Psoas muscle (tissue), 8 donors: ENCODE data around the gene GLIPR2. TPM values are rescaled to one million over a fixed set of nuclear protein-coding genes. Genes with fewer than 3 reads are reported as not detected.

Experiments
- ATAC-seq, 4 donors: fragments of 200-7000 bp; cut with Tn5 transposase; one replicate each; pipeline ENCODE4 v1.9.1; 2020; ENCODE audit warnings: moderate library complexity in 3 of 4, mild to moderate bottlenecking in 2 of 4
- DNase-seq, 2 donors: peaks; one replicate each; pipeline ENCODE4 v3.0.0-alpha.2; 2020
- H3K27ac ChIP-seq: fragments of 200-600 bp; one replicate; pipeline ENCODE4 v1.8.0; 2022
- H3K27me3 ChIP-seq, 3 donors: fragments of 200-600 bp in 1 of 3; one replicate each; pipeline versions ENCODE4 v1.6.1 to v1.8.0; 2013 to 2022; ENCODE audit warnings: low read length in 2 of 3, mild to moderate bottlenecking in 2 of 3, moderate library complexity in 1 of 3; ENCODE audit not compliant: insufficient read depth in 3 of 3
- H3K36me3 ChIP-seq, 2 donors: fragments of 200-600 bp in 1 of 2; one replicate each; pipeline versions ENCODE4 v1.6.1 to v1.8.0; 2013 to 2022; ENCODE audit warnings: low read depth in 1 of 2, mild to moderate bottlenecking in 1 of 2, moderate library complexity in 1 of 2; ENCODE audit not compliant: insufficient read depth in 1 of 2
- H3K4me1 ChIP-seq: fragments of 200-600 bp; one replicate; pipeline ENCODE4 v1.8.0; 2022
- H3K4me3 ChIP-seq: fragments of 200-600 bp; one replicate; pipeline ENCODE4 v1.8.0; 2022; ENCODE audit warnings: mild to moderate bottlenecking
- H3K9me3 ChIP-seq: fragments of 200-600 bp; one replicate; pipeline ENCODE4 v1.8.0; 2022
- WGBS, 3 donors: extraction: QIAGEN DNeasy Blood & Tissue Kit; methylation state at CpG; one replicate each; pipeline versions ENCODE4 v1.1.6 to v1.1.7; 2013; 5-methylcytosine and 5-hydroxymethylcytosine counted together
- intact Hi-C, 2 donors: fragments of 100-400 bp; cut with DNase I; formaldehyde crosslinking; loops; one replicate each; pipeline versions ENCODE4 v1.11.0 to v1.14.2; 2022
- polyA plus RNA-seq, 3 donors: library from polyadenylated mRNA; stranded (reverse); fragments of 200-250 nt; gene quantifications; one replicate each; pipeline ENCODE4 v1.2.3, GENCODE V29; 2013
- total RNA-seq, 4 donors: library from RNA; stranded (reverse); fragmentation: NEBNext Ultra II Directional in 2 of 4; extraction: Animal tissue kit (Norgen Biotek cat#: 25700) in 2 of 4; gene quantifications; one replicate each; pipeline versions ENCODE4 v1.2.1 to v1.2.4, GENCODE V29; 2021 to 2023
- TF ChIP-seq, protein P1 (sequence below): fragments of 200-600 bp; IDR thresholded peaks from one replicate; pipeline ENCODE4 v1.8.0; 2022; ENCODE audit warnings: antibody characterized with exemption
- donor health status: healthy with polysubstance abuse.
- donor health status: DM: no; HTN: no; CAD: no; lungs with moderate emphysema.
- donor health status: Bipolar disorder and iron deficiency.
- donor health status: healthy.
- donor health status: DM: yes; HTN: yes; CAD: no.
- donor health status: DM: no; HTN: no; CAD: no.
- donor health status: DM: no; HTN: no; CAD: no.
- donor health status: DM: yes; HTN: yes; CAD: no.

GLIPR2 gene
- total and polyA plus RNA-seq, 7 donors, result 2.5 to 6.5 (median 3.6) TPM

DNA sequence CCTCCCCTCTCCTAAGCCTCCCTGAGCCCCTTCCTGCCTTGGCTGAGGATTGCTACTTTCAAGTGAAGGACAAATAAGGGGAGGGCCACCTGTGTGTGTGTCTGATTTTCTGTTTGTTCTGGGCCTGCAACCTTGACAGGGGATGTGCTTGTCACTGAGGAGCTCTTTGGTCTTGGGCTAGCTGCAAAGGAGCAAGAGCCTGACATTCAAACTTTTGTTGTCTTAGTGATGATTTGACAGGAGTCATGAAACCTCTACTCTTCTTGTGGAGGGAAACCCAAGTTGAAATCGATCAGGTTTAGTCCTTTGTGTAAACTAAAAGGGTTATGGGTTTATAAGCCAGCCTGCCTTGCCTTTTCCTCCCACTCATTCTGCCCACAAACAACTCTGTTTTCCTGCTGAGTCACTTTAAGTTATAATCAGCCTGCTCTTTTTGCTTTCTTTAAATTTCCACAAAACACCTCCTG, 71.0 kb downstream of the GLIPR2 start:
- no peak overlapping the region for H3K4me3 ChIP-seq
- H3K4me1 ChIP-seq, result peaks cover 39% of the 10 kb centered on the region
- 43 to 73% (median 63%) methylated on average over 1 of the region's 1 CpG for WGBS, 3 donors
- DNase-seq (no peak), ATAC-seq (peak; percentile 2 to 21 (median 9))
- H3K27me3 ChIP-seq, result no peaks in the 10 kb centered on the region
- TF ChIP-seq, protein P1, sequence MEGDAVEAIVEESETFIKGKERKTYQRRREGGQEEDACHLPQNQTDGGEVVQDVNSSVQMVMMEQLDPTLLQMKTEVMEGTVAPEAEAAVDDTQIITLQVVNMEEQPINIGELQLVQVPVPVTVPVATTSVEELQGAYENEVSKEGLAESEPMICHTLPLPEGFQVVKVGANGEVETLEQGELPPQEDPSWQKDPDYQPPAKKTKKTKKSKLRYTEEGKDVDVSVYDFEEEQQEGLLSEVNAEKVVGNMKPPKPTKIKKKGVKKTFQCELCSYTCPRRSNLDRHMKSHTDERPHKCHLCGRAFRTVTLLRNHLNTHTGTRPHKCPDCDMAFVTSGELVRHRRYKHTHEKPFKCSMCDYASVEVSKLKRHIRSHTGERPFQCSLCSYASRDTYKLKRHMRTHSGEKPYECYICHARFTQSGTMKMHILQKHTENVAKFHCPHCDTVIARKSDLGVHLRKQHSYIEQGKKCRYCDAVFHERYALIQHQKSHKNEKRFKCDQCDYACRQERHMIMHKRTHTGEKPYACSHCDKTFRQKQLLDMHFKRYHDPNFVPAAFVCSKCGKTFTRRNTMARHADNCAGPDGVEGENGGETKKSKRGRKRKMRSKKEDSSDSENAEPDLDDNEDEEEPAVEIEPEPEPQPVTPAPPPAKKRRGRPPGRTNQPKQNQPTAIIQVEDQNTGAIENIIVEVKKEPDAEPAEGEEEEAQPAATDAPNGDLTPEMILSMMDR, result no peak
- no peaks in the 10 kb centered on the region for H3K9me3 ChIP-seq
- peak overlapping the region; percentile 65 for H3K27ac ChIP-seq
- intact Hi-C loops, result no loop called here
- H3K36me3 ChIP-seq, result peaks cover 19 to 92% of the 10 kb centered on the region in 2 donors

DNA sequence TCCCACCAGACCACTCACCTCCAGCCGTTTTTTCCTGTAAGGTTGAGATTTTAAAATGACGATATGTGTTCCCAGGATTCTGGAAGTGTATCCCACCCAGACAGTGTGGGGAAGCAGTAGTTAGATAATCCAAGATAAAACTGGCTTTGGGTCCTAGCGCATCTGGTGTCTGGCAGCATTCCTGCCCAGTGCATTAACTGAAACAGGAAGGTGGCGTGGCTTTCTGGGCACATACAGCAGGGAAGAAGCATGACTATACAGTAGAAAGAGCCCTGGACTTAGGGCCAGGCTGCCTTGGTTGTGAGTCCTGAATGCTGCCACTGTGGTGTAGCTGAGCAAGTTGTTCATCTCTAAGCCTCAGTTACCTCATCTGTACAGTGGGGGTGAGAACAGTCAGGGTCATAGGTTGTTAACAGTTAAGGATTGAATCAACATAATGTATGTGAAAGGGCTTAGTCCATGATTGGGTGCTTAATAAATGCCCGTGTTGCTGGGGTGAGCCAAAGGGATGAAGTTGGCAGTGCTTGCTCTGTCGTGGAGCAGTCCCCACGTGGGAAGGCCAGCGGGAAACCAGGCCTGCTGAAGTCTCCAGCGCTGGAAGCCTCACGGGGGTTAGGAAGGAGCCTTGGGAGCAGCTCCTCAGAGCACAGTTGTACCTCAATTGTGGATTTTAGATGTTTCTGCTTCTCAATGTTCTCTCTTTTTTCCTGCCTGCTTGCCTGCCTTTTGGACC, 72.2 kb downstream of the GLIPR2 start:
- no peak for ATAC-seq
- H3K27ac ChIP-seq, result peak overlapping the region; percentile 65
- WGBS, 3 donors, result 40 to 69% (median 43%) methylated on average over 10 of the region's 10 CpGs
- intact Hi-C loops, result no loop called here
- DNase-seq, result no peak
- peaks cover 13 to 86% of the 10 kb centered on the region in 2 donors for H3K36me3 ChIP-seq
- TF ChIP-seq, protein P1, result no peak
- H3K4me1 ChIP-seq, result peaks cover 43% of the 10 kb centered on the region
- H3K9me3 ChIP-seq, result no peaks in the 10 kb centered on the region
- no peak overlapping the region for H3K4me3 ChIP-seq
- H3K27me3 ChIP-seq, result no peaks in the 10 kb centered on the region

DNA sequence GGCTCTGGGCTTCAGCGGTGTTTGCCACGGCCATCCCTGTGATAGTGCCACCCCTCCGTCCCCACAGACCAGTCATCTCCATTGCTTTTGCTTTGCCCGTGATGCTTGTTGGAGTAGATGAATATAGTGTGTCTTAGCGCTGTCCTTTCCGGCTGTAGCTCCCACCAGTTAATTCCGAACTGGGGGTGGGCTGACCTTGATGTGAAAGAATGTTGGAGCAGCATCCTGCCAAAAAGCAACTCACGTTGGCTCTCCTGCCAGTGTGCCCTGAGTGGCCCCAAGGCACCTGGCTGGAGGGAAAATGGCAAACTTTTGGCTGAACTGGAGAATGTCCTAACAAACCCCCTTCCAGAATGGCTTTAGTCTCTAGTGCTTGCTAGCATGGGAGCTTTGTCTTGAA, 74.2 kb downstream of the GLIPR2 start:
- WGBS, 3 donors, result 48 to 64% (median 51%) methylated on average over 8 of the region's 8 CpGs
- DNase-seq, result no peak
- no peaks in the 10 kb centered on the region for H3K27me3 ChIP-seq

DNA sequence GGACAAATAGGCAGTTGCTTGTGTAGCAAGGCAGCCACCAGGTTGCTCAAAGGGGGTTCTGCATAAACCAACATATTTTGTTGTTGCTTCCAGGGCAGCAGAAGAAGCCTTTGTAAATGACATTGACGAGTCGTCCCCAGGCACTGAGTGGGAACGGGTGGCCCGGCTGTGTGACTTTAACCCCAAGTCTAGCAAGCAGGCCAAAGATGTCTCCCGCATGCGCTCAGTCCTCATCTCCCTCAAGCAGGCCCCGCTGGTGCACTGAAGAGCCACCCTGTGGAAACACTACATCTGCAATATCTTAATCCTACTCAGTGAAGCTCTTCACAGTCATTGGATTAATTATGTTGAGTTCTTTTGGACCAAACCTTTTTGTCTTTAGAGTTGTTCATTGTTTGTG, 75.0 kb downstream of the GLIPR2 start:
- Histone ChIP-seq H3K27ac (peak overlapping the region; percentile 26), H3K4me1 (peaks cover 59% of the 10 kb centered on the region), H3K36me3 (peaks cover 5 to 60% of the 10 kb centered on the region in 2 donors), H3K27me3 (no peaks in the 10 kb centered on the region), H3K4me3 (no peak overlapping the region), H3K9me3 (no peaks in the 10 kb centered on the region)
- TF ChIP-seq, protein P1, result no peak
- no peak for ATAC-seq
- intact Hi-C loops, result no loop called here
- WGBS, 3 donors, result 70 to 76% (median 73%) methylated on average over 7 of the region's 7 CpGs
- no peak for DNase-seq

More for the DNA sequence above, 74.2 kb downstream of the GLIPR2 start:
- H3K27ac ChIP-seq, result no peak overlapping the region
- intact Hi-C loops, result no loop called here
- H3K36me3 ChIP-seq, result peaks cover 8 to 65% of the 10 kb centered on the region in 2 donors
- no peak overlapping the region for H3K4me3 ChIP-seq
- TF ChIP-seq, protein P1, result no peak
- ATAC-seq, result no peak
- peaks cover 55% of the 10 kb centered on the region for H3K4me1 ChIP-seq
- no peaks in the 10 kb centered on the region for H3K9me3 ChIP-seq
